22Rv1 (cell line): ENCODE measurements around the gene ACLY.

Source experiments
- CTCF ChIP-seq: fragments of 450-650 bp; IDR thresholded peaks from 2 replicates; pipeline ENCODE4 v1.5.1; 2017; ENCODE audit warnings: mild to moderate bottlenecking
- ZFX ChIP-seq: fragments of 450-650 bp; IDR thresholded peaks from 2 replicates; pipeline ENCODE4 v1.6.1; 2017; ENCODE audit warnings: antibody characterized with exemption, borderline replicate concordance

DNA sequence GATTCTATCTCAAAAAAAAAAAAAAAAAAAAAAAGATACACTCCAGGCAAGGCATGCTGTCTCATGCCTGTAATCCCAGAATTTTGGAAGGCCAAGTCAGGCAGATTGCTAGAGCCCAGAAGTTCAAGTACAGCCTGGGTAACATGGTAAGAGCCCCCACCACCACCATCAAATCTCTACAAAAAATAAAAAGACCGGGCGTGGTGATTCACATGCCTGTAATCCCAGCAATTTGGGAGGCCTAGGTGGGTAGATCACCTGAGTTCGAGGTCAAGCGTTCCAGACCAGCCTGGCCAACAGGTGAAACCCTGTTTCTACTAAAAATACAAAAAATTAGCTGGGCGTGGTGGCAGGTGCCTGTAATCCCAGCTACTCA, 1.8 kb upstream of the ACLY start:
- TF ChIP-seq CTCF: no peak
- TF ChIP-seq ZFX: no peak
